SH-SY5Y (cell line): ENCODE data around the gene CCDC150.
A peak's percentile ranks its signal among the peaks of the same experiment; 100 is the strongest.

Experiments
- GATA2 ChIP-seq: IDR thresholded peaks from 2 replicates; pipeline ENCODE4 v1.6.1; 2011; ENCODE audit warnings: mild to moderate bottlenecking, low read depth, low read length
- GATA3 ChIP-seq: IDR thresholded peaks from 2 replicates; pipeline ENCODE4 v1.6.1; 2011; ENCODE audit warnings: low read depth, mild to moderate bottlenecking, low read length, moderate library complexity

DNA sequence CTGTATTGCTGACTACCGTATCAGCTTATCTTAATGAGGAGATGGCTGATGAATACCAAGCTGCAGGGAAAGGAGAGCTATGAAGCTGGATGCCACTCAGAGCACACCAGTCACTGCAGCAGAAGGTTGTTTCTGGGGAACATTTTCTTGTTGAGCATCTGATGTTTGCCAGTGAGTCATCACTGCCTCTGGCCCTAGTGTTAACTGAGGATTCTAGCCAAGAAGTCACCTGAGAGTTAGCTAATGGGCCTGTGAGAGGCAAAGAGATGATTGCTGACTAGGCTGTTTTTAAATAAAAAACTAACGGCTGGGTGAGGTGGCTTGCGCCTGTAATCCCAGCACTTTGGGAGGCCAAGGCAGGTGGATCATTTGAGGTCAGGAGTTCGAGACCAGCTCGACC, 37.9 kb downstream of the CCDC150 start:
- TF ChIP-seq GATA2: peak; percentile 21; the same call in 1 of the 2 replicates
- no peak for TF ChIP-seq GATA3
